A204.1 (cell line): Measurements from ENCODE around the gene RGPD4.

Experiments
- FAIRE-seq: peaks from 2 replicates; lab custom pipeline; 2012; peaks lifted over from hg19 to GRCh38; lab: Jason Lieb, UNC

Gene RGPD4

DNA sequence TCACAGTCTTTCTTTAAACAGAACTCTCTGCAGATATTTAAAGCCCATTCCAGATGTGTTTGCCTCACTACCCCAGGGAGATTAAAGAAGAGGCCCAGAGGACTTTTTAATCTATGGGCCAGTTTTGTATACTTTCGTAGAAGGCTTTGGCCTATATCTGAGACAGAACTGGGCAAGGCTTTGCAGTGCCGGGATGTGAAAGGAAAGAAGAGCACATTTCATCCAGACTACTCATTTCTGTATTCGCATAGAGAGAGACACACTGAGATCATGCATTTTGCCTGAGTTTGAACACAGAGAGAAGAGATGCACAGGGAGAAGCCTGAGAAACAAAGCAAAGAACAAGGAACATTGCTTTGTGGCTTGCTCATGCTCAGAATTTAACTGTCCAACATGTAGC is 104.7 kb downstream of the RGPD4 start:
- FAIRE-seq = no peak

DNA sequence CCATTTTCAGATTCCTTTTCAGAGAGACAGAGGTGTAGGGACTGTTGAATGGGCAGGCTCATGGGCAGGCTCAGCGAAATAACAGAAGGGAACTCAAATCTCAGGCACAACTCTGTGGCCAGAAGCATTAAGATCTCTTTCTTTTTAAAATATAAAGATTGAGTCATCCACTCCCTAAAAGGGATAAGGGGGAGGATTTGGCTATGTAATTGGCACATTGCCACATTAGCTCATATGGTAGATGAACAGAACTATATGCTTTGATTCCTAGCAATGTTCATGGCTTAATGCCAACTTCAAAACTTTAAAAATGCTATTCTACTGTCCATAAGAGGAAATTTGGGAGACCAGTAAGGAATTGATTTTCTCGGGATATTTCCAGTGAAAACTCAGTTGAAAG is 105.8 kb downstream of the RGPD4 start:
- no peak for FAIRE-seq

DNA sequence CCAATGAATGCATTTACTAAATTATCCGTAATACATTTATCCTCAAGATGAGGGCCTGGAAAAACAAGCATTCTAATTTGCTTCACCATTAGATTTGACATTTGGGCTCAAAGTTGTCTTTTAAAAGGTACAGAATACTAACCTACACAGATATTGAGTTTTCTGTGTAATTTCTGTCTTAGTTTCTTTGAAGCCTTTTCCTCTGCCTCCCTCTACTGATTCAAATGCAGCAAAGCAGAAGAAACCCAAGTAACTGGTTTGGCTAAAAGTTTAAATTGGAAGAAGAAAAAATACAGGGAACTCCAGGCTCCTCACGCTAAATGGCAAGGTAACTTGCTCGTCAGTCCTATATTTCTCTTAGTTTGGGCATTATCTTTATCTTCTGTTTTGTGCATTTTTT is 106.3 kb downstream of the RGPD4 start:
- FAIRE-seq = peak; percentile 37

DNA sequence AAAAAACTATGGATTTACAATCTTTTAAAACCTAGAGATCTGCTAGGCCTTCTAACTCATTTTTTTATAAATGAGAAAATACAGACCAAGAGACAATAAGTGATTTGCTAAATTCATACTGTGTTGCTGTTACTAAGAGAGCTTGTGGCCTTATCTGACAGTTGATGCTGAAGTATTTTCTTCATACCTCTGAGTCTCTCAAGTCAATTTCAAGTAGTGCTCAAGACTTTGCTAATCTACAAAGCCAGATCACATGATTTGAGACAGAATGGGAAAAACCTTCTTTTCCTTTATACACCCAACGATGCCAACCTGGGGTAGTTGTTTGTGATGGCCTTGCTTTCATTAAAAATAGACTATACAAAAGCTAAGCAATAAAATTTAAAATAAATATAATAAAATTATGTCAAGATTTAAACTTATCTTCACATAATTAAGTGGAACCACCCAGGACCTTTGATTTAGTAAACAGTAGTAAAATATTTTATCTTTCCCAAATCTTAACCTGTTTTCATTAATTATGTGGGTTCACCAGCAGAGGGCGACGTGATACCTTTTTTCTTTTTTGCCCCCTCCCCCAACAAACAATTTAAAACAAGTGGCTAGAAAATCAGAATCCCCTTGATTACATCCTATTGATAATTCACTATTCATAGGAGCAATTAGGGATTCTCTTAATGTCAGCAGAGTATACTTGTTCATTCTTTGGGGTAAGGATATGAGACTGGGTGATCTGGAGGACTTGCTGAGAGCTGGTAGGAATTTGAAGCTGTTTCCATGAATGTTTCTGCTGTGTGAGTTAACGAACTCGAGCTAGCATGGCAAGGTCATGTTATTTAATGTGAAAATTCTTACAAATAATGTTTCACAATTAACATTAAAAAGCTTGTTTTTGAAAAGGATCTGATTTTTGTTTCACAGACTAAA is 110.0 kb downstream of the RGPD4 start:
- FAIRE-seq = peak; percentile 68
